Measurements from ENCODE around the gene DDX60. TPM values are rescaled to one million over a fixed set of nuclear protein-coding genes. Genes with fewer than 3 reads are reported as not detected.
"Not testable (repeated sequence)": the region's sequence is repeated elsewhere in the genome, so short reads cannot be mapped to it uniquely, and the experiment has no call there.

Gene DDX60
- total RNA-seq, 2 donors from 2014 or later = 9.2 to 10.7 TPM

GRCh38 chr4:168357941-168358340 is 39.4 kb upstream of the DDX60 start:
- H3K27ac ChIP-seq = no peak overlapping the region
- no peaks in the 10 kb centered on the region for H3K36me3 ChIP-seq
- TF ChIP-seq CTCF (IDR thresholded peaks at IDR 0.05) = no peak
- no peaks in the 10 kb centered on the region for H3K4me1 ChIP-seq
- no peak for DNase-seq (ENCODE audit: low spot score)
- no peaks in the 10 kb centered on the region for H3K9me3 ChIP-seq
- H3K4me3 ChIP-seq = no peak overlapping the region
- H3K27me3 ChIP-seq = no peaks in the 10 kb centered on the region

- no peaks in the 10 kb centered on the region for H3K9me3 ChIP-seq
- H3K27me3 ChIP-seq = no peaks in the 10 kb centered on the region
- H3K36me3 ChIP-seq = no peaks in the 10 kb centered on the region
- no peak overlapping the region for H3K27ac ChIP-seq
- no peak for TF ChIP-seq CTCF (IDR thresholded peaks at IDR 0.05)
- no peak for DNase-seq (ENCODE audit: low spot score)
- no peak overlapping the region for H3K4me3 ChIP-seq
- H3K4me1 ChIP-seq = no peaks in the 10 kb centered on the region
These were observed 35.2 kb upstream of the DDX60 start for GRCh38 chr4:168353746-168354145.

GRCh38 chr4:168337550-168337940 is 19.0 kb upstream of the DDX60 start:
- no peaks in the 10 kb centered on the region for H3K9me3 ChIP-seq
- no peak overlapping the region for H3K4me3 ChIP-seq
- no peak overlapping the region for H3K27ac ChIP-seq
- no peak for DNase-seq (ENCODE audit: low spot score)
- no peaks in the 10 kb centered on the region for H3K27me3 ChIP-seq
- no peaks in the 10 kb centered on the region for H3K4me1 ChIP-seq
- TF ChIP-seq CTCF (IDR thresholded peaks at IDR 0.05) = no peak
- H3K36me3 ChIP-seq = no peaks in the 10 kb centered on the region

GRCh38 chr4:168336837-168337549 is 18.4 kb upstream of the DDX60 start:
- TF ChIP-seq CTCF (IDR thresholded peaks at IDR 0.05) = no peak
- H3K27ac ChIP-seq = no peak overlapping the region
- H3K27me3 ChIP-seq = no peaks in the 10 kb centered on the region
- DNase-seq (ENCODE audit: low spot score) = no peak
- H3K9me3 ChIP-seq = no peaks in the 10 kb centered on the region
- no peaks in the 10 kb centered on the region for H3K36me3 ChIP-seq
- H3K4me3 ChIP-seq = no peak overlapping the region
- no peaks in the 10 kb centered on the region for H3K4me1 ChIP-seq

GRCh38 chr4:168335621-168336020 is 17.1 kb upstream of the DDX60 start:
- no peaks in the 10 kb centered on the region for H3K9me3 ChIP-seq
- DNase-seq (ENCODE audit: low spot score) = no peak
- H3K27ac ChIP-seq = peak overlapping the region in 1 of 2 donors; percentile 55
- no peak for TF ChIP-seq CTCF (IDR thresholded peaks at IDR 0.05)
- no peak overlapping the region for H3K4me3 ChIP-seq
- no peaks in the 10 kb centered on the region for H3K36me3 ChIP-seq
- no peaks in the 10 kb centered on the region for H3K27me3 ChIP-seq
- H3K4me1 ChIP-seq = no peaks in the 10 kb centered on the region

GRCh38 chr4:168334053-168334452 is 15.5 kb upstream of the DDX60 start:
- Histone ChIP-seq H3K36me3 (no peaks in the 10 kb centered on the region), H3K4me3 (no peak overlapping the region), H3K9me3 (no peaks in the 10 kb centered on the region), H3K4me1 (no peaks in the 10 kb centered on the region), H3K27ac (no peak overlapping the region), H3K27me3 (no peaks in the 10 kb centered on the region)
- TF ChIP-seq CTCF (IDR thresholded peaks at IDR 0.05) = no peak
- DNase-seq (ENCODE audit: low spot score) = no peak

- H3K27me3 ChIP-seq; H3K36me3 ChIP-seq; DNase-seq (ENCODE audit: low spot score); H3K4me1 ChIP-seq; H3K4me3 ChIP-seq; H3K9me3 ChIP-seq; H3K27ac ChIP-seq: not testable (repeated sequence)
These were observed 12.0 kb upstream of the DDX60 start for GRCh38 chr4:168330575-168330974.

Data from right atrium auricular region (tissue), 2 donors.